Measurements from ENCODE around the gene XXYLT1.

DNA sequence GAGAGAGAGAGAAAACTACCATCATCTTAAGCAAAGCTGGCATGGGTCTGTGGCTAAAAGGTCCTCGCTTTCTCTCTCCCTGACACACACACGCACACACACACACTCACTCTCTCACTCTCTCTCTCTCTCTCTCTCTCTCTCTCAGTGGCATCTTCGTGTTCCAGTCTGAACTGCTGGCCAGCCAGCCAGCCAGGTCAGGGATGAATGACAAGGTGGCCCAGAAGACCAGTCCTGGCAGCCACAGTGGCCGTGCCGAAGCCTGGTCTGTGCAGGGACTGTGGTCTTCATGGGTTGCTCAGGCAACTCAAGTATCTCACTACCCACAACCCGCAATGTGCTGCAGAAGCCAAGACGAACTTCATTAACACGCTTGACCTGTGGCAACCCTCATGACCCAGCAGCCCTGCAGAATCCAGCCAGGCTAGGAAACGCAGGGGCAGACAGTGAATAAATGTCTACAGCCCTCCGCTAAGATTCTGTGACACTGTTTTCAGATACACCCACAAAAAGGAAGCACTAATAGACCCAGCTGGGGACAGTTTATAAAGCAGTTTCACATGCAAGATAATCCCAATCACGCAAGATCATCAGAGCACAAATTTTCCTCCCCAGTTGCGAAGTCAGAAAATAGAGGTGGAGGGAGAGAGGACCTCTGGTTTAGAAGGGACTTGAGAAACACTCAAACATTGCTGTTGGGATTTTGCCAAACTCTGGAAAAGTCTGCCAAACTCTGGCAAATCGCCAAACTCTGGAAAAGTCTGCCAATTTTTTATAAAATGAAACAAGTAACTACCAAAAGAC is 66.4 kb downstream of the XXYLT1 start:
- TF ChIP-seq, protein P1, sequence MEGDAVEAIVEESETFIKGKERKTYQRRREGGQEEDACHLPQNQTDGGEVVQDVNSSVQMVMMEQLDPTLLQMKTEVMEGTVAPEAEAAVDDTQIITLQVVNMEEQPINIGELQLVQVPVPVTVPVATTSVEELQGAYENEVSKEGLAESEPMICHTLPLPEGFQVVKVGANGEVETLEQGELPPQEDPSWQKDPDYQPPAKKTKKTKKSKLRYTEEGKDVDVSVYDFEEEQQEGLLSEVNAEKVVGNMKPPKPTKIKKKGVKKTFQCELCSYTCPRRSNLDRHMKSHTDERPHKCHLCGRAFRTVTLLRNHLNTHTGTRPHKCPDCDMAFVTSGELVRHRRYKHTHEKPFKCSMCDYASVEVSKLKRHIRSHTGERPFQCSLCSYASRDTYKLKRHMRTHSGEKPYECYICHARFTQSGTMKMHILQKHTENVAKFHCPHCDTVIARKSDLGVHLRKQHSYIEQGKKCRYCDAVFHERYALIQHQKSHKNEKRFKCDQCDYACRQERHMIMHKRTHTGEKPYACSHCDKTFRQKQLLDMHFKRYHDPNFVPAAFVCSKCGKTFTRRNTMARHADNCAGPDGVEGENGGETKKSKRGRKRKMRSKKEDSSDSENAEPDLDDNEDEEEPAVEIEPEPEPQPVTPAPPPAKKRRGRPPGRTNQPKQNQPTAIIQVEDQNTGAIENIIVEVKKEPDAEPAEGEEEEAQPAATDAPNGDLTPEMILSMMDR (IDR thresholded peaks at IDR 0.05): no peak
- no peak for TF ChIP-seq EP300 (IDR thresholded peaks at IDR 0.05)

Data from tibial nerve (tissue), 4 donors.